ENCODE results near the gene ABHD2. TPM values are rescaled to one million over a fixed set of nuclear protein-coding genes. Genes with fewer than 3 reads are reported as not detected.

The ABHD2 gene
- total RNA-seq, 4 donors from 2014 or later: 19.3 to 150 (median 64.5) TPM

- TF ChIP-seq CTCF (IDR thresholded peaks at IDR 0.05 in 4 of 5, conservative IDR thresholded peaks at IDR 0.05 in 1 of 5): no peak
- no peak for TF ChIP-seq POLR2A (IDR thresholded peaks at IDR 0.05)
- no peaks in the 10 kb centered on the region for H3K36me3 ChIP-seq
- no peak overlapping the region for H3K4me3 ChIP-seq
- no peaks in the 10 kb centered on the region for H3K9me3 ChIP-seq
- ATAC-seq (no peak), DNase-seq (no peak)
- H3K4me1 ChIP-seq: peaks cover 23 to 76% of the 10 kb centered on the region in 2 donors
- H3K27me3 ChIP-seq: no peaks in the 10 kb centered on the region
- intact Hi-C loops (cut with DNase I; ENCODE audit: low total_unique reads): no loop called here
- in situ Hi-C loops (cut with MboI; ENCODE audit: low sequenced_read_pairs in 4 of 4): no loop called here
- peak overlapping the region; percentile 45 to 99 (median 94) for H3K27ac ChIP-seq
Measured at GRCh38 chr15:89109238-89109637, 21.0 kb downstream of the ABHD2 start.

- no peak overlapping the region for H3K4me3 ChIP-seq
- no peaks in the 10 kb centered on the region for H3K9me3 ChIP-seq
- TF ChIP-seq POLR2A (IDR thresholded peaks at IDR 0.05): no peak
- no peak for TF ChIP-seq CTCF (IDR thresholded peaks at IDR 0.05 in 4 of 5, conservative IDR thresholded peaks at IDR 0.05 in 1 of 5)
- in situ Hi-C loops (cut with MboI; ENCODE audit: low sequenced_read_pairs in 4 of 4): no loop called here
- H3K27ac ChIP-seq: peak overlapping the region in 3 of 4 donors; percentile 76 to 99 (median 78)
- no peak for DNase-seq
- ATAC-seq: no peak
- H3K27me3 ChIP-seq: no peaks in the 10 kb centered on the region
- H3K4me1 ChIP-seq: peaks cover 18 to 76% of the 10 kb centered on the region in 2 donors
- no peaks in the 10 kb centered on the region for H3K36me3 ChIP-seq
- intact Hi-C loops (cut with DNase I; ENCODE audit: low total_unique reads): no loop called here
Measured at GRCh38 chr15:89110060-89110459, 21.8 kb downstream of the ABHD2 start.

GRCh38 chr15:89111352-89111751 lies 23.1 kb downstream of the ABHD2 start:
- no peaks in the 10 kb centered on the region for H3K9me3 ChIP-seq
- intact Hi-C loops (cut with DNase I; ENCODE audit: low total_unique reads) (no loop called here), in situ Hi-C loops (cut with MboI; ENCODE audit: low sequenced_read_pairs in 4 of 4) (no loop called here)
- no peak for DNase-seq
- H3K27me3 ChIP-seq: no peaks in the 10 kb centered on the region
- H3K36me3 ChIP-seq: peaks cover 0 to 4% of the 10 kb centered on the region in 2 donors
- TF ChIP-seq CTCF (IDR thresholded peaks at IDR 0.05 in 4 of 5, conservative IDR thresholded peaks at IDR 0.05 in 1 of 5) (no peak), POLR2A (IDR thresholded peaks at IDR 0.05) (no peak)
- peaks cover 21 to 77% of the 10 kb centered on the region in 2 donors for H3K4me1 ChIP-seq
- H3K4me3 ChIP-seq: no peak overlapping the region
- no peak for ATAC-seq
- H3K27ac ChIP-seq: peak overlapping the region; percentile 69 to 99 (median 77)

GRCh38 chr15:89111961-89112340 lies 23.7 kb downstream of the ABHD2 start:
- peak overlapping the region; percentile 69 to 99 (median 77) for H3K27ac ChIP-seq
- TF ChIP-seq POLR2A (IDR thresholded peaks at IDR 0.05): no peak
- no peak for TF ChIP-seq CTCF (IDR thresholded peaks at IDR 0.05 in 4 of 5, conservative IDR thresholded peaks at IDR 0.05 in 1 of 5)
- intact Hi-C loops (cut with DNase I; ENCODE audit: low total_unique reads): no loop called here

More at GRCh38 chr15:89111961-89112340, 23.7 kb downstream of the ABHD2 start:
- Histone ChIP-seq H3K4me1 (peaks cover 26 to 77% of the 10 kb centered on the region in 2 donors), H3K9me3 (no peaks in the 10 kb centered on the region), H3K27me3 (no peaks in the 10 kb centered on the region), H3K4me3 (no peak overlapping the region), H3K36me3 (peaks cover 0 to 10% of the 10 kb centered on the region in 2 donors)
- in situ Hi-C loops (cut with MboI; ENCODE audit: low sequenced_read_pairs in 4 of 4): no loop called here
- no peak for ATAC-seq
- DNase-seq: no peak

Data from gastrocnemius medialis (tissue), 4 donors.